GM21447 (cell line): ENCODE measurements around the gene TGFBR1.
A peak's percentile ranks its signal among the peaks of the same experiment; 100 is the strongest.
"Not testable (repeated sequence)": the region's sequence is repeated elsewhere in the genome, so short reads cannot be mapped to it uniquely, and the experiment has no call there.

Source experiments
- ATAC-seq: cut with Tn5 transposase; IDR thresholded peaks from one replicate; pipeline ENCODE4 v1.9.1; 2021; ENCODE audit not compliant: unreplicated experiment

TGFBR1 gene

DNA sequence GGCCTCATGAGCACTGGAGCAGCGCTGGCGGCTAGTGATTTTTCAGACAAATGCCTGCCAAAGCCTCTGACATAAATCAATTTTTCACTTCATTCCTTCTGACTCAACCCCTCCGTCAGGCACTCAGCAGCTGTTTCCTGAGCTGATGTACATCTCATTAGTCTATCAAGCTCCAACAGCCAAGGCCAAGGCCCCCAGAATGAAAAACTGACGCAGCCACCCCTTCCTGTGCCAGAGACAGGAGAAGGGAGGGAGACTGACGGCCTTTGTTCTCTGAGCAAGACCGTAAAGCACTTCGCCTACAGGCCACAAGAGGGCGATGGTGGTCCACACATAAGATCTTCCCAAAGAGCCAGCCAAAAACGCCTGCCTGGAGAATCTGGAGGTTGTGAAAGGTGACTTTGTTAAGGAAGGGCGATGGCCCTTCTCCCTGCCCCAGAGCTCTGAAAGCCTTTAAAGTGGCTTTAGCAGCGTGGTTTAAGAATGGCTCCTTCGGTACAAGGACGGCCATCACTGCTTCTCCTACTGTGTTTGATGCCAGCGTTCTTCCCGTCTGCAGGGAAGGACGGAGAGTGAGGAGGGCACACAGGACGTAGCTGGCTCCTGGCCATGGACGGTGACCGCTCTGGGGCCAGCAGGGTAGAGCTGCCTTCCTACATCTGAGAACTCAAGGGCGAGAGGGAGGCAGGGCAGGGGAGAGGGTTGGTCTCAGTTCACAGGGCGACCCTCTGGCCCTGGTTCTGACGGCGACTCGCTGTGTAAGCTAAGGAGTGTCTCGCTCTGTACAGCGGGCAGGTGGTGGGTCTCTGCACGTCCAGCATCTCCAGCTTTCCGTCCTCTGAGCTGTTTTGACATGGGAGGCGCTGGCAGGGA lies 79.8 kb downstream of the TGFBR1 start:
- ATAC-seq: peak; percentile 38

DNA sequence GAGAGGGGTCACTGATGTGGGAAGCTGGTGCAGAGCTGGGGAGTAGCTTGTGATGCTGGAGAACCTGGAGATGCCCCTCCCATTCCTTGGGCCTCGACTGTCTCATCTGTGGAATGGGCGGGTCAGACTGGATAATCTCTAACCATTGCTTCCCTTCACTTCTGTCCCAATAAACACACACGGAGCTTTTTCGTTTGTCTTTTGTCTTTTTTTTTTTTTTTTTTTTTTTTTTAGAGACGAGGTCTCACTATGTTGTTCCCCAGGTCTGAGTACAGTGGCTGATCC lies 80.4 kb downstream of the TGFBR1 start:
- ATAC-seq: no peak

DNA sequence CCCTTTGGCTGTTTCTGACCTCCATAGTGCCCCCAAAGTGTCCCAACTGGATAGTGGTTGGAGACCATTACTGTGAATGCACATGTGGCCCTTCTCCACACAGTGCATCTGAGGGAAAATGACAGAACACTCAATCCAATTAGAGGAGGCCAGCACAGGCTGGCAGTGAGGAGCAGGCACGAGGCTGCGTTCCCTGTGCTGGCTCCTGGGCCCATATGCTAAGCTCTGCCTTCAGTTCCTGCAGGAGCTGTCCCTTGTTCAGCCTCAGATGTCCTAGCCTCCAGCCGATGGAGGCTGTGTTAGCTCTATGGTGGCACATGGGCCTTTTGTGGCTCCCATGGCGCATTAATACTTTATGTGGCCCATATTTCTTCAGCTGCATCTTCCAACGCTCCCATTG lies 81.0 kb downstream of the TGFBR1 start:
- no peak for ATAC-seq

DNA sequence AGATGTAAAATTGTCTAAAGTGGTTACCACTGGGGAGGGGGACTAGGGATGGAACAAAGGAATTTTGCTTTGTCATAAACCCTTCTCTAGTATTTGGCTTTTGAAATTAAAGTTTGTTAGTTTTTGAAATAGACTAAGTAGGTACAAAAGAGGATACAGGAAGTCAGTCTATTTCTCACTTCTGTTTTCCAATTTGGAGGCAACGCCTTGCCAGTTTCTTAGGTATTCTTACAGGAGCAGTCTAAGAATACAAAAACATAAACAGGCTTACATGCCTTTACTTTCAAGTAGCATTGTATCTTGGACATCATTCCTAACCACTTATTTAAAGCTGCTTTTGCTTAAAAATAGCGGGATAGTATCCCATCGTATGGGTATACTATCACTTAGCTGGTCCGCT lies 82.4 kb downstream of the TGFBR1 start:
- ATAC-seq: no peak

DNA sequence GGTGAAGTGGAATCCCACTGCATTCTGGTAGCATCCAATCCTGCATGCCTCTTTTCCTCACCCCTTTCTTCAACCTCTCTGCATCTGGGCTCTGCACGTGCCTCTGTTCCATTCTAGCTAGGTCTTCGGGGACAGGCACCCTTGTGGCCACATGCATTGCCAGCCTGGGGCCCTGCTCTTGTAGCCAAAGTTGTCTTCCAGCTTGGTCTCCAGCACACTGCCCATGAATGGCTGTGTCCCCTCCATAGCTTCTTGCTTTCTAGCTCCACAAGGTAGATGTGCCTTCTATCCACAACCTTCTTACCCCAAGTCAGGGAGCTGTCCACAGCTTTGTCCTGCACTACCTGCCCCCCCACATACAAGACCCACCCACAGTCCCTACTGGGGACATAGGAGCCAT lies 84.3 kb downstream of the TGFBR1 start:
- ATAC-seq: no peak

DNA sequence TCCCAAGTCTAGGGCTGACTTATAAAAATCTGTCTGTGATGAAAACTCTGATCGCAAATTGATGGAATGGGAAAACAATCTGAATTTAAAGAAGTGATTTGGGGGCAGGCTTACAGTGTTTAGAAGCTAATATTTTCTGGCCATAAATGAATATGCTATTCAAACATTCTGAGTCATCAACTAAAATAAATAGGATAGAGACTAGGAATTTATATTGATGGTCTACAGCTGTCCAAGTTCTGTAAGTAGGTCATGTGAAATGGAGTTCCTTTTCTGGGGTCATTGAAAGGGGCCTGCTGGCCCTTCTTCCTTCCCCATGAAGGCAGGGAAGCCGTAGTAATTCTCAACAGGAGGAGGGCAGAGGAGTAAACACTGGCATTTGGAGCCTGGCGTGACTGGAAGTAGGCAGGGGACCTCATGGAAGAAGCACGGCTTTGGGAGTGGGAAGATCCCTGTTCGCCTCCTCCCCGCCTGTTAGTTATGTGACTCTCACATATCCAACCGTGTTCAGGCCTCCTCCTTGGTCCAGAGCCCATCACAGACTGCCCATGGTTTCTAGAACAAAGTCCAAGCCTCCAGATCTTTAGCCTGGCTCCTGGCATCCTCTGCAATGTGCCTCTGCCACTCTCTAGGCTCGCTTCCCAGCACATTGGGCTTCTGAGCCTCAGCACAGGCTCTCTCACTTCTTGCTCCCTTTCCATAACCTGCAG lies 85.1 kb downstream of the TGFBR1 start:
- ATAC-seq: no peak

DNA sequence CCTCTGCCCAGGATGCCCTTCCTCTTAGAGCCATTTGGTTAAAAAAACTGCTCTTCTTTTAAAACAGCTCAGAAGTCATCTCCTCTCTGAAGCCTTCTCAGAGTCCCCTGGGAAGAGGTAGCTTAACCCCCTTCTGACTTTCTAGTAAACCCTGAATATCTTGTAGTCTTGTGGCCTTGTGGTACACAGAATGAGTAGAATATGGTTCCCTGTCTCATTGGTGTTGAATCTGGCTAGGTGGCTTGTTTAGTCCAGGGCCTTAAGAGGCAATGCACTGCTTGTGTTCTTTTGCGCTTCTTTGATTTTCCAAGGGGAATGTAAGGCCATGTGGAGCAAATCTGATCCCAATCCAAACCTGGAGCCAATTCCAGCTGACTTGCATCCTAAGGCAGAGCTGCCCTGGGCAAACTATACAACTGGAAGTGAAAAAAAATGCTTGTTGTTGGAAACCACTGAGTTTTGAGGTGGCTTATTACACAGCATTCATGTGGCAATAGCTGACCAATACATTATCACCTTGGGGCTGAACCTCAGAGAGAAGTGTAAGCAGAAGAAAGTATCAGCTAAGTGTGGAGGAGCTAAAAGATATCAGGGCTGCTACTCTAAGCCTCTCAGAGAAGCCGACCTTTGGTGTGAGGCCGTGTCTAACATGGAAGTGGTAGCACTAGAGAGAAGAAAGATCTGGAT lies 85.8 kb downstream of the TGFBR1 start:
- ATAC-seq: no peak

DNA sequence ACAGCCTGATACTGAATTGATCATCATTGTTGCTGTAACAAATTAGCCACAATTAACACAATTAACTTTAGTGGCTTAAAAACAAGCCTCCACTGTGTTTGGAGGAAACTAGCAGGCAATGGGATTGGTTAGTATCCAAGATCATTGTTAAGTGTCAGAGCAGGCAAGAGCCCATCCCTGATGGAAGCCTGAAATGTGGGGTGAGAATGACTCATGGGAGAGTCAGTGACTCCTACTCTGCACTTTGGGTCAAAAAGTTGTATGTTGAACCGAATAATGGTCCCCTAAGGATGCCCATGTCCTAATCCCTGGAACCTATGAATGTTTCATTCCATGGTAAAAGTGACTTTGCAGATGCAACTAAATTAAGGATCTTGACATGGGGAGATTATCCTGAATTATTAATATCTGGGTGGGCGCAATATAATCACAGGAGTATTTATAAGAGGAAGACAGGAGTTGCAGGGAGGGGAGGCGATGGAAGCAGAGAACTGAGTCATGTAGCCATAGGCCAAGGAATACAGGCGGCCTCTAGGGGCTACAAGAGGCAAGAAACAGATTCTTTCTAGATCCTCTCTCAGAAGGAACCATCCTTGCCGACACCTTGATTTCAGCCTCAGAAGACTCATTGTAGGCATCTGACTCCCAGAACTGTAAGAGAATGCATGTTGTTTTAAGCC lies 88.0 kb downstream of the TGFBR1 start:
- ATAC-seq: no peak

DNA sequence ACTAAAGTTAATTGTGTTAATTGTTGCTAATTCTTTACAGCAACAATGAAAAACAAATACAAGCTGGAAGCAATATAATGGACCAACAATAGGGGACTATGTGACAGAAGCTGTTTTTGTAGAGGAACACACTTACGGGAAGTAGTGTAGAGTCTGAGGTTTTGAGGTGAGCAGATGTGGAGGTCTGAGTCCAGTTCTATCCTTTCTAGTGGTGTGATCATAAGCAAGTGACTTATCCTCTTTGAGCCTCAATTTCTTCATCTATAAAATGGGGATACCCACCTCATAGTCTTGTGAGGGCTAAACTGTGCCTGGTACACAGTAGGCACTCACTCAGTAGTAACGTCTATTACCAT lies 88.5 kb downstream of the TGFBR1 start:
- no peak for ATAC-seq

DNA sequence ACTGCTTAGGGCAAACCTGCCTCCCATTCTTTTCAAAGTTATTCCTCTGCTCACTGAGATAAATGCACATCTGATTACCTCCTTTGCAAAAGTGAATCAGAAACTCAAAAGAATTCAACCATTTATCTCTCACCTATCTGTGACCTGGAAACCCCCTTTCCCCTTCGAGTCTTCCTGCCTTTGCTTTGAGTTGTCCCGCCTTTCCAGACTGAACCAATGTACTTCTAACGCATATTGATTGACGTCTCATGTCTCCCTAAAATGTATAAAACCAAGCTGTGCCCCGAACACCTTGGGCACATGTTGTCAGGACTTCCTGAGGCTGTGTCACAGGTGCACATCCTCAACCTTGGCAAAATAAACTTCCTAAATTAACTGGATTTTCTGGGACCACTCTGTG lies 91.6 kb downstream of the TGFBR1 start:
- not testable (repeated sequence) for ATAC-seq

DNA sequence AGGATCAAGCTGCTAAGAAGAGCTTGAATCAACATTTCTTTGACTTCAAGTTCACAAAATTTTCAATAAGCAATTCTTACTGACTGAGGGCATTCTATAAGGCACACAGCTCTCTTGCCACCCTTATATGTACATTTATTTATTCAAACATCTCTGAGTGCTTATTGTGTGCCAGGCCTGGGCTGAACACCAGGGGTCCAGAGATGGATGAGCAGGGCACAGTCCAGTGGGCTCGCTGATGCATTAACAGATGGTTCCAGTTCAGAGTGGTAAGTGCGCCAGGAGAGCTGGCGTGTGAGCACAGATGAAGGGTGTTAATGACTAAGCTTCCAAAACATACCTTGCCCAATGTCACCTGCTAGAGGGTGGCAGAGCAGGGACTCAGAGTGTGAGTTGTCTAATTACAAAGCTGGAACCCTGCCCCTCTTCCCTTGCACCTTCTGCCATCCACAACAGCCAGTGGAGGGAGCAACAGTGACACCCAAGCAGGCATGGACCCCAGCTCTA lies 92.3 kb downstream of the TGFBR1 start:
- ATAC-seq: no peak

DNA sequence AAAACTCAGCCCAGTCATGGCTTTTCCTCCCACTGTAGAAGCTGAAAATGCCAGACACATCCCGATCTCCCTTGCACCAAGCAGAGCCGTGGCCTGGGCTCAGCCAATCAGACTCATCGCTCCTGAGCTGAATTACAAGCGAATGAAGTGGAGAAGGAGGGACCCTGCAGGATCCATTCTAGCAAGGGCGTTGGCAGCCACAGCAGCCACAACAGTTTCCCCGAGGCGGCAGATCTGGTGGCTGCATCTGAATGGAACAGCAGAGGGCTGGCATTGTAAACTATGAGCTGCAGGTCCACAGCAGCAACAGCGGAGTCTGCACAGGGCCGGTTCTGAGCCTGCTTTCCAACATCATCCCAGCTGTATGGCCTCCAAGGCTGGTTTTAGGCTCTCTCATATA lies 93.1 kb downstream of the TGFBR1 start:
- no peak for ATAC-seq

DNA sequence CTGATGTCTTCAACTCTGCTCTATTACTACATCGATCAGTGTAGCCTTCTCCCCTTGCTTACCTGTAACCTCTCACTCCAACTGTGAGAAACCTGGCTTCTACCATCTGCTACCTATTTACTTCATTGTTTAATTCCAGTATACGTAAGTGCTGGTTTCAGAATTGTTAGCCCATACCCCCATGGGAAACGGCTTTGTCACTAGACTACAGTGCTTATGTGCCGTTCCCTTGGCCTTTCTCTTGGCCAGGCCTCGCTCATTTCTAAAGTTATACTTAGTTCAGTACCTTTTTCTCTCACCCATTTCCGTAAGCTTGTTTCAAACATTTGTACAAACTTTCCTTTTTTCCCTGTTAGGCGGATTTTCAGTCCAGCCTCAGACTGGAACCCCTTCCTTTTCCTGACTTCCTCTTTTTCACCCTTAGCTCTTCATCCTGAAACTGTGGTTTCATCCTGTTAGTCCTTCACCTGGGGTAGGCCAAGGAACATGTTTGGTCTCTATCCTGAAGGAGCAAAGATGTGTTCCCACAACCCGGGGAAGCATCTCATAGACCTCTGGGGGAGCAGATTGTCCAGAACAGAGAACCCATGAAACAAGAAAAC lies 95.1 kb downstream of the TGFBR1 start:
- ATAC-seq: no peak

DNA sequence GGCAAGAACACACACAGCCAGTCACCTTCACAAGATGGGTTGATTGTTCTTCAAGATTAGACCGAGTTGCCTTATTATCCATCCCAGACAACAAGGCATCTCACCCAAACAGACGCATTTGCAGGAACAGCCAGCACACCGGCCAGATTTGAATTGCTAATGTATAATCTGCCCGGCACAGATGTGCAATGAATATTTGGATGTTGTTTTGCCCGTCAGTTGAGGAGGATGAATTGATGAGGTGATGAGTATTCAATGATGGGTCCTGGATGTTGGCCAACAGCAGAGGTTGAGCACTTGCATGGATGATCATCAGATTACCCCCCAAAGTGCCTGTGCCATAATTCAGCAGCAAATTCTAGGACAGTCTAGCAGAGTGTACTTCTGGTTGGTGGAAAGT lies 96.7 kb downstream of the TGFBR1 start:
- ATAC-seq: no peak
